GM10266 (cell line): ENCODE data around the gene SCRN3.

Source experiments
- DNase-seq: peaks from one replicate; pipeline ENCODE4 v3.0.0; 2012; ENCODE audit errors: extremely low spot score
- TF ChIP-seq, protein P1 (sequence below): IDR thresholded peaks from 2 replicates; pipeline ENCODE4 v1.5.1; 2012; ENCODE audit warnings: mild to moderate bottlenecking, low read depth; ENCODE audit not compliant: control insufficient read depth, insufficient read depth; ENCODE audit errors: missing control alignments

The SCRN3 gene

GRCh38 chr2:174428214-174428613 lies 32.7 kb downstream of the SCRN3 start:
- TF ChIP-seq, protein P1, sequence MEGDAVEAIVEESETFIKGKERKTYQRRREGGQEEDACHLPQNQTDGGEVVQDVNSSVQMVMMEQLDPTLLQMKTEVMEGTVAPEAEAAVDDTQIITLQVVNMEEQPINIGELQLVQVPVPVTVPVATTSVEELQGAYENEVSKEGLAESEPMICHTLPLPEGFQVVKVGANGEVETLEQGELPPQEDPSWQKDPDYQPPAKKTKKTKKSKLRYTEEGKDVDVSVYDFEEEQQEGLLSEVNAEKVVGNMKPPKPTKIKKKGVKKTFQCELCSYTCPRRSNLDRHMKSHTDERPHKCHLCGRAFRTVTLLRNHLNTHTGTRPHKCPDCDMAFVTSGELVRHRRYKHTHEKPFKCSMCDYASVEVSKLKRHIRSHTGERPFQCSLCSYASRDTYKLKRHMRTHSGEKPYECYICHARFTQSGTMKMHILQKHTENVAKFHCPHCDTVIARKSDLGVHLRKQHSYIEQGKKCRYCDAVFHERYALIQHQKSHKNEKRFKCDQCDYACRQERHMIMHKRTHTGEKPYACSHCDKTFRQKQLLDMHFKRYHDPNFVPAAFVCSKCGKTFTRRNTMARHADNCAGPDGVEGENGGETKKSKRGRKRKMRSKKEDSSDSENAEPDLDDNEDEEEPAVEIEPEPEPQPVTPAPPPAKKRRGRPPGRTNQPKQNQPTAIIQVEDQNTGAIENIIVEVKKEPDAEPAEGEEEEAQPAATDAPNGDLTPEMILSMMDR, result no peak
- no peak for DNase-seq

GRCh38 chr2:174430066-174430465 lies 34.5 kb downstream of the SCRN3 start:
- no peak for DNase-seq
- TF ChIP-seq, protein P1, result no peak

- no peak for DNase-seq
- TF ChIP-seq, protein P1, result no peak
These were observed 36.4 kb downstream of the SCRN3 start for GRCh38 chr2:174431902-174432301.

GRCh38 chr2:174436351-174436750 lies 40.8 kb downstream of the SCRN3 start:
- TF ChIP-seq, protein P1, result no peak
- no peak for DNase-seq

DNA sequence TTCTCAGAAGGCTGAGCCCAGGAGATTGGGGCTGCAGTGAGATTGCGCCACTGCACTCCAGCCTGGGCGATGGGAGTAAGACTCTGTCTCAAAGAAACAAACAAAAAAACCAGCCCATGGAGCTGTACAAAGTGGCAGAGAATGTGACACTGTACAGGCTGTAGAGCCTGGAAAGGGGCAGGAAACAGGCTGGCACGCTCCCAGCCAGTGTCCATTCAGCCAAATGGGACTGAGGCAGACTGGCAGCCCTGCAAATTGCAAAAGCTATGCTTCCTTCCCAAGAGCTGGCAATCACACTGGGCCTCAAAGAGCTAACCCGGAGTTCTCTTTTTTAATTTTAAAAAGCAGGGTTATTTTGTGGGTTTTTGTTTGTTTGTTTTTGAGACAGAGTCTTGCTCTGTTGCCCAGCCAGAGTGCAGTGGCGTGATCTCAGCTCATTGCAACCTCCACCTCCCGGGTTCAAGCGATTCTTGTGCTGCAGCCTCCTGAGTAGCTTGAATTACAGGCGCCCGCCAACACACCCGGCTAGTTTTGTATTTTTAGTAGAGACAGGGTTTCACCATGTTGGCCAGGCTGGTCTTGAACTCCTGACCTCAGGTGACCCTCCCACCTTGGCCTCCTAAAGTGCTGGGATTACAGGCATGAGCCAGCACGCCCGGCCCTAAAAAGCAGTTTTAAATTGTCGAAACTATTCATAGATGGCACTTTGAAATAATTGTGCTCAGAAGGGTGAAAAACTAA lies 42.8 kb downstream of the SCRN3 start:
- no peak for DNase-seq
- TF ChIP-seq, protein P1, result no peak

DNA sequence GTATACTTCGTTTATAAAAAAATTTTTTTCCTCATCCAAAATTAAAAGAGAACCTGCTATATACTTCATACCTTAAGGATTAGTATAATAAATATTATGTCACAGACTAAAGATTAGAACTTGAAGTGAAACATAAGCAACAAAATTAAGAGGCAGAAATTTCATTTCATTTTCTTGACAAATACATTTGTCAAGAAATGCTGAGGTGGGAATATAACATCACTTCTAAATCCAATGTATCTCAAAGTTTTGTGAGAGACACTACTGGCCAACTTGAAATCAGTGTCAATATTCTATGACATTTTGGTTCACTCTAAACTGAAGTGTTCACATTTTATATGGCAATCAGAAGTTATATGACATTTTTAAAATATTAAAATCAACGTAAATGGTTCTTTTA lies 43.8 kb downstream of the SCRN3 start:
- TF ChIP-seq, protein P1, result no peak
- no peak for DNase-seq

- TF ChIP-seq, protein P1, result no peak
- DNase-seq, result no peak
These were observed 44.4 kb downstream of the SCRN3 start for GRCh38 chr2:174439950-174440349.
